HEK293 (cell line): Measurements from ENCODE around the gene LGI4.

Source experiments
- CTCF ChIA-PET: fragments of 350-600 bp; formaldehyde crosslinking; extraction: SDS; loops from one replicate; lab custom pipeline; 2021; ENCODE audit warnings: antibody characterized with exemption; lab: Yijun Ruan, JAX
- POLR2A ChIA-PET: fragments of 300-600 bp; formaldehyde crosslinking; extraction: SDS; loops from one replicate; lab custom pipeline; 2020; ENCODE audit warnings: antibody characterized with exemption, inconsistent platforms; lab: Yijun Ruan, JAX
- H3K27ac ChIP-seq: fragments of 200-500 bp; sonication (Bioruptor generic); 2 replicates; pipeline ENCODE4 v1.5.1; 2014; ENCODE audit warnings: low read depth, low read length, control low read depth, inconsistent platforms; ENCODE audit errors: extremely low read depth
- H3K36me3 ChIP-seq, 2 experiments: fragments of 200-500 bp in 1 of 2; sonication (Bioruptor generic) in 1 of 2; 1 replicate in 1 of 2; 2 replicates in 1 of 2; pipeline ENCODE4 v1.5.1; 2014 to 2017; ENCODE audit warnings: inconsistent platforms in 2 of 2, low read length in 2 of 2; ENCODE audit not compliant: control insufficient read depth in 2 of 2, insufficient read depth in 1 of 2
- H3K4me1 ChIP-seq: fragments of 200-500 bp; sonication (Bioruptor generic); 2 replicates; pipeline ENCODE4 v1.5.1; 2014; ENCODE audit warnings: mild to moderate bottlenecking, low read length, inconsistent platforms; ENCODE audit not compliant: control insufficient read depth, insufficient read depth
- H3K4me3 ChIP-seq: 2 replicates; pipeline ENCODE4 v1.5.1; 2011; ENCODE audit warnings: low read depth, mild to moderate bottlenecking, control low read depth, low read length, moderate library complexity
- H3K9me3 ChIP-seq: fragments of 200-500 bp; sonication (Bioruptor generic); 2 replicates; pipeline ENCODE4 v1.5.1; 2014; ENCODE audit warnings: low read depth, low read length, inconsistent platforms; ENCODE audit not compliant: control insufficient read depth, insufficient read depth
- HOXD13 ChIP-seq: sonication (generic); formaldehyde crosslinking; IDR thresholded peaks from 2 replicates; pipeline ENCODE4 v1.8.0; 2022; ENCODE audit warnings: missing genetic modification reagents, borderline replicate concordance
- OSR2 ChIP-seq: fragments of 450-650 bp; formaldehyde crosslinking; IDR thresholded peaks from 2 replicates; pipeline ENCODE4 v1.5.1; 2016; ENCODE audit warnings: missing biosample characterization, missing genetic modification characterization
- RBAK ChIP-seq: fragments of 450-650 bp; formaldehyde crosslinking; IDR thresholded peaks from 2 replicates; pipeline ENCODE4 v1.5.1; 2016; ENCODE audit warnings: missing biosample characterization, missing genetic modification characterization
- SCRT1 ChIP-seq: fragments of 450-650 bp; formaldehyde crosslinking; IDR thresholded peaks from 2 replicates; pipeline ENCODE4 v1.5.1; 2016; ENCODE audit warnings: missing biosample characterization, missing genetic modification characterization, borderline replicate concordance
- SCRT2 ChIP-seq: fragments of 450-650 bp; formaldehyde crosslinking; IDR thresholded peaks from 2 replicates; pipeline ENCODE4 v1.5.1; 2016; ENCODE audit warnings: missing biosample characterization, missing genetic modification characterization
- SETDB1 ChIP-seq: IDR thresholded peaks from one replicate; pipeline ENCODE4 v1.6.1; 2017; ENCODE audit warnings: mild to moderate bottlenecking, low read length, moderate library complexity, mixed read lengths; ENCODE audit not compliant: insufficient read length
- TRIM28 ChIP-seq: IDR thresholded peaks from 2 replicates; pipeline ENCODE4 v1.6.1; 2011; ENCODE audit warnings: low read length, control low read depth, borderline replicate concordance
- TSHZ1 ChIP-seq: fragments of 450-650 bp; formaldehyde crosslinking; IDR thresholded peaks from 2 replicates; pipeline ENCODE4 v1.5.1; 2016; ENCODE audit warnings: missing biosample characterization, missing genetic modification characterization, borderline replicate concordance
- ZNF10 ChIP-seq: fragments of 450-650 bp; formaldehyde crosslinking; IDR thresholded peaks from 2 replicates; pipeline ENCODE4 v1.5.1; 2017; ENCODE audit warnings: missing biosample characterization, missing genetic modification characterization
- ZNF133 ChIP-seq: fragments of 450-650 bp; formaldehyde crosslinking; IDR thresholded peaks from 2 replicates; pipeline ENCODE4 v1.5.1; 2016; ENCODE audit warnings: missing biosample characterization, missing genetic modification characterization
- ZNF184 ChIP-seq: fragments of 450-650 bp; IDR thresholded peaks from 2 replicates; pipeline ENCODE4 v1.5.1; 2018; ENCODE audit warnings: missing biosample characterization, mild to moderate bottlenecking, missing genetic modification characterization
- ZNF211 ChIP-seq: fragments of 450-650 bp; formaldehyde crosslinking; IDR thresholded peaks from 2 replicates; pipeline ENCODE4 v1.5.1; 2016; ENCODE audit warnings: low read depth, missing biosample characterization, missing genetic modification characterization
- ZNF280C ChIP-seq: fragments of 450-650 bp; formaldehyde crosslinking; IDR thresholded peaks from 2 replicates; pipeline ENCODE4 v1.5.1; 2016; ENCODE audit warnings: missing biosample characterization, missing genetic modification characterization
- ZNF354C ChIP-seq: fragments of 450-650 bp; formaldehyde crosslinking; IDR thresholded peaks from 2 replicates; pipeline ENCODE4 v1.5.1; 2016; ENCODE audit warnings: missing biosample characterization, missing genetic modification characterization, low read depth, borderline replicate concordance
- ZNF391 ChIP-seq: fragments of 450-650 bp; formaldehyde crosslinking; IDR thresholded peaks from 2 replicates; pipeline ENCODE4 v1.5.1; 2016; ENCODE audit warnings: low read depth, missing biosample characterization, missing genetic modification characterization, borderline replicate concordance
- ZNF404 ChIP-seq: fragments of 450-650 bp; formaldehyde crosslinking; IDR thresholded peaks from 2 replicates; pipeline ENCODE4 v1.5.1; 2017; ENCODE audit warnings: missing biosample characterization, missing genetic modification characterization
- ZNF433 ChIP-seq: fragments of 450-650 bp; formaldehyde crosslinking; IDR thresholded peaks from 2 replicates; pipeline ENCODE4 v1.5.1; 2016; ENCODE audit warnings: missing biosample characterization, missing genetic modification characterization, low read depth
- ZNF473 ChIP-seq: fragments of 450-650 bp; formaldehyde crosslinking; IDR thresholded peaks from 2 replicates; pipeline ENCODE4 v1.5.1; 2017; ENCODE audit warnings: missing biosample characterization, missing genetic modification characterization
- ZNF488 ChIP-seq: fragments of 450-650 bp; formaldehyde crosslinking; IDR thresholded peaks from 2 replicates; pipeline ENCODE4 v1.5.1; 2016; ENCODE audit warnings: missing biosample characterization, missing genetic modification characterization
- ZNF596 ChIP-seq: fragments of 450-650 bp; IDR thresholded peaks from 2 replicates; pipeline ENCODE4 v1.5.0; 2018; ENCODE audit warnings: missing biosample characterization, mild to moderate bottlenecking, missing genetic modification characterization, moderate library complexity
- ZNF623 ChIP-seq: fragments of 450-650 bp; formaldehyde crosslinking; IDR thresholded peaks from 2 replicates; pipeline ENCODE4 v1.5.1; 2016; ENCODE audit warnings: missing biosample characterization, missing genetic modification characterization
- ZNF645 ChIP-seq: fragments of 450-650 bp; formaldehyde crosslinking; IDR thresholded peaks from 2 replicates; pipeline ENCODE4; 2016; ENCODE audit warnings: missing biosample characterization, missing genetic modification characterization
- ZNF747 ChIP-seq: fragments of 450-650 bp; formaldehyde crosslinking; IDR thresholded peaks from 2 replicates; pipeline ENCODE4 v1.5.1; 2016; ENCODE audit warnings: missing biosample characterization, missing genetic modification characterization
- ZNF76 ChIP-seq: fragments of 450-650 bp; formaldehyde crosslinking; IDR thresholded peaks from 2 replicates; pipeline ENCODE4; 2016; ENCODE audit warnings: low read depth, missing biosample characterization, missing genetic modification characterization, borderline replicate concordance
- TF ChIP-seq, protein P1 (sequence below): fragments of 450-650 bp; formaldehyde crosslinking; IDR thresholded peaks from 2 replicates; pipeline ENCODE4 v1.5.1; 2017; ENCODE audit warnings: missing biosample characterization, missing genetic modification characterization

Gene LGI4

GRCh38 chr19:35156673-35157014 lies 21.8 kb upstream of the LGI4 start:
- H3K4me3 ChIP-seq, result no peak overlapping the region
- H3K9me3 ChIP-seq, result no peaks in the 10 kb centered on the region; the same call in 1 of the 2 replicates
- ChIA-PET POLR2A (no interaction called here), CTCF (interaction anchor here (5.9 kb wide), 1 partner anchor 14 kb away, joined by 82 read pairs; the partner anchor contains the start of gene FXYD7)
- TF ChIP-seq ZNF184 (no peak), ZNF473 (tag by site-specific recombination) (0 out of 2 replicates have a peak, but pooled peaks have one; percentile 1), ZNF391 (no peak), ZNF747 (no peak), ZNF133 (tag by site-specific recombination) (peak; percentile 11; the same call in 1 of the 2 replicates), ZNF488 (tag by site-specific recombination) (0 out of 2 replicates have a peak, but pooled peaks have one; percentile 28)
- no peak overlapping the region for H3K27ac ChIP-seq
- peaks cover 20% of the 10 kb centered on the region for H3K4me1 ChIP-seq
- peaks cover 38 to 50% of the 10 kb centered on the region in 2 experiments for H3K36me3 ChIP-seq

GRCh38 chr19:35155981-35156672 lies 21.3 kb upstream of the LGI4 start:
- H3K4me3 ChIP-seq, result no peak overlapping the region
- H3K4me1 ChIP-seq, result peaks cover 20% of the 10 kb centered on the region
- ChIA-PET POLR2A (interaction anchor here (0.8 kb wide), 1 partner anchor 10 kb away, joined by 3 read pairs; no protein-coding TSS in a partner anchor), CTCF (interaction anchor here (4.2 to 5.9 kb wide), 2 partner anchors 13 to 21 kb away, joined by 20 to 82 read pairs; partner anchors contain the start of genes FXYD7 and LGI4)
- H3K27ac ChIP-seq, result no peak overlapping the region
- no peaks in the 10 kb centered on the region for H3K9me3 ChIP-seq
- H3K36me3 ChIP-seq, result peaks cover 36 to 45% of the 10 kb centered on the region in 2 experiments
- TF ChIP-seq, protein P1, sequence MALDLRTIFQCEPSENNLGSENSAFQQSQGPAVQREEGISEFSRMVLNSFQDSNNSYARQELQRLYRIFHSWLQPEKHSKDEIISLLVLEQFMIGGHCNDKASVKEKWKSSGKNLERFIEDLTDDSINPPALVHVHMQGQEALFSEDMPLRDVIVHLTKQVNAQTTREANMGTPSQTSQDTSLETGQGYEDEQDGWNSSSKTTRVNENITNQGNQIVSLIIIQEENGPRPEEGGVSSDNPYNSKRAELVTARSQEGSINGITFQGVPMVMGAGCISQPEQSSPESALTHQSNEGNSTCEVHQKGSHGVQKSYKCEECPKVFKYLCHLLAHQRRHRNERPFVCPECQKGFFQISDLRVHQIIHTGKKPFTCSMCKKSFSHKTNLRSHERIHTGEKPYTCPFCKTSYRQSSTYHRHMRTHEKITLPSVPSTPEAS (tag by site-specific recombination), result no peak
- TF ChIP-seq HOXD13 (CRISPR knock-in tag) (no peak), ZNF433 (no peak), TRIM28 (no peak), ZNF354C (no peak), RBAK (tag by site-specific recombination) (no peak), ZNF76 (tag by site-specific recombination) (peak; percentile 5; the same call in 1 of the 2 replicates), SETDB1 (no peak), TSHZ1 (no peak), ZNF596 (tag by site-specific recombination) (no peak), ZNF10 (tag by site-specific recombination) (no peak), ZNF391 (no peak), OSR2 (tag by site-specific recombination) (no peak), SCRT1 (tag by site-specific recombination) (0 out of 2 replicates have a peak, but pooled peaks have one; percentile 45), ZNF211 (tag by site-specific recombination) (no peak), ZNF645 (tag by site-specific recombination) (no peak), ZNF280C (no peak), ZNF473 (tag by site-specific recombination) (0 out of 2 replicates have a peak, but pooled peaks have one; percentile 20), ZNF623 (tag by site-specific recombination) (no peak), ZNF404 (tag by site-specific recombination) (no peak), SCRT2 (tag by site-specific recombination) (peak; percentile 56)
